ENCODE results near the gene CA4. TPM values are rescaled to one million over a fixed set of nuclear protein-coding genes. Genes with fewer than 3 reads are reported as not detected.
"Not testable (repeated sequence)": the region's sequence is repeated elsewhere in the genome, so short reads cannot be mapped to it uniquely, and the experiment has no call there.

Gene CA4
- total RNA-seq, 4 donors from 2014 or later, result 2.1 to 8.3 (median 4.3) TPM

DNA sequence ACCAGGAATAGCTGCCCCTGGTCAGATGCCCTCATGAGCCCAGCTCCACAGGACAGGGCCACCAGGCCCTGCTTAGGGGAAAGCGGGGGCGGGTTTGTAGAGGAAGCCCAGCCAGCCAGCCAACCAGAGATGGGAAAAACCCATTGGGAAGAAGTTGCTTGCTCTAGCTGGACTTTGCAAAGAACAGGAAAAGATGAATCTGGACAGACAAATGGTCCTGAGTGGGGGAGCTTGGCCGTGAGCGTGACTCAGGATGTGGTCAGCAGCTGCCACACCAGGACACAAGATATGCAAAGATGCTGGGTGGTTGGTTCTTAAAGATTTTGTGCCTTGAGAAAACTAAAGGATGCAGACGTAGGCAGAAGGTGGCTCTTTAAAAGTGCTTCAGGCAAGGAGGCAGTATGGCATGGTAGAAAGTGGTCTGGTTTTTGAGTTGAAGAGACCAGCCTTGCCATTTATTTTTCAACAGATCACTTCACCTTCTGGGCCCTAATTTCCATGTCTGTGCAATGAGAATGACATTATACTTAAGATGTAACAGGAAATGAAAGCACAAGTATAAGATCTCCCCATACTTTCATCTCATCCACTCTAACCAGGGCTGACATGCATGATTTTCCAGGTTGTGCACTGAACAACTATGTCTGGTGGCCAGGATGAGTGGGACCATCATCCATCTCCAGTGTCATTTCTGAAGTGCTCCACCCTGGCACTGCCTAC lies 43.3 kb upstream of the CA4 start:
- DNase-seq (ENCODE audit: extremely low spot score), result no peak
- TF ChIP-seq, protein P1, sequence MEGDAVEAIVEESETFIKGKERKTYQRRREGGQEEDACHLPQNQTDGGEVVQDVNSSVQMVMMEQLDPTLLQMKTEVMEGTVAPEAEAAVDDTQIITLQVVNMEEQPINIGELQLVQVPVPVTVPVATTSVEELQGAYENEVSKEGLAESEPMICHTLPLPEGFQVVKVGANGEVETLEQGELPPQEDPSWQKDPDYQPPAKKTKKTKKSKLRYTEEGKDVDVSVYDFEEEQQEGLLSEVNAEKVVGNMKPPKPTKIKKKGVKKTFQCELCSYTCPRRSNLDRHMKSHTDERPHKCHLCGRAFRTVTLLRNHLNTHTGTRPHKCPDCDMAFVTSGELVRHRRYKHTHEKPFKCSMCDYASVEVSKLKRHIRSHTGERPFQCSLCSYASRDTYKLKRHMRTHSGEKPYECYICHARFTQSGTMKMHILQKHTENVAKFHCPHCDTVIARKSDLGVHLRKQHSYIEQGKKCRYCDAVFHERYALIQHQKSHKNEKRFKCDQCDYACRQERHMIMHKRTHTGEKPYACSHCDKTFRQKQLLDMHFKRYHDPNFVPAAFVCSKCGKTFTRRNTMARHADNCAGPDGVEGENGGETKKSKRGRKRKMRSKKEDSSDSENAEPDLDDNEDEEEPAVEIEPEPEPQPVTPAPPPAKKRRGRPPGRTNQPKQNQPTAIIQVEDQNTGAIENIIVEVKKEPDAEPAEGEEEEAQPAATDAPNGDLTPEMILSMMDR (IDR thresholded peaks at IDR 0.05), result no peak
- TF ChIP-seq POLR2A (IDR thresholded peaks at IDR 0.05; ENCODE audit: low read depth), result no peak
- TF ChIP-seq EP300 (IDR thresholded peaks at IDR 0.05), result no peak
- TF ChIP-seq POLR2AphosphoS5 (IDR thresholded peaks at IDR 0.05), result no peak
- Histone ChIP-seq H3K27me3 (no peaks in the 10 kb centered on the region), H3K36me3 (no peaks in the 10 kb centered on the region), H3K27ac (replicated peaks in 1 of 4) (no peak overlapping the region), H3K4me3 (no peak overlapping the region), H3K9me3 (no peaks in the 10 kb centered on the region), H3K4me1 (peaks cover 0 to 12% (median 5%) of the 10 kb centered on the region in 4 donors)
- 90% methylated on average over 5 of the region's 5 CpGs for WGBS
- intact Hi-C loops (cut with DNase I), result loop anchor here (10.0 kb wide), 1 partner anchor 328 kb away; no protein-coding TSS in a partner anchor

DNA sequence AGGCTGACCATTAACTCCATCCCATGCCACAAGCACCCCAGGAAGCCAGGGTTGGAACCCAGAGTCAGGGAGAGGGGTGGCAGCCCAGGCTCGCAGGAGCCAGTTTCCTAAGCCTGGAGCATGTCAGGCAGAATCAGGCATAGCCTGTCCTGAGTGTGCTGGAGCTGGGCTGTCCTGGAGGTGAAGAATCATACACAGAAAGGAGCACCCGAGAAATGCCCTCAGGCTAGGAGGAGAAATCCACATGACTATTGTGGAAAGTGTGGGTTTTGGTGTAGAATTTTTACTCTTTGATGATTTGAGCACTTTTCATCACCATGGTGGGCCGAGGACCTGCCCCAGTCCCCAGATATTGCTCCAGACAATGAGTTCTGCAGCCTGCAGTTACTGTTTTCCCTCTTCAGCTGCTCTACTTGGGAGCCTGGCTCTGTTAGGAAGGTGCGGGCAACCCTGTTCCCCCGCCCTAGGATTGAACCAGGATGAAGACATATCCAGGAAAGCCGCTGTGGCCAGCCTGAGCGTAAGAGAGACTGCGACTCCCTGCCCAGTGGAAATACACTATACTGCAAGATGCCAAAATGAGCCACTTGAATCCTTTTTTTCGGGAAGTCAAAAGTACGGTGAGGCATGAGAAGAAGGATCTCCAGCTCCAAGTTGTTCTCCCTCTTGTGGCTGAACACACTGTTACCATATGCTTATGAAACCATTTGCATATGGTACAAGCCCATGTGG lies 42.1 kb upstream of the CA4 start:
- Histone ChIP-seq H3K4me1 (peaks cover 0 to 6% (median 2%) of the 10 kb centered on the region in 4 donors), H3K9me3 (no peaks in the 10 kb centered on the region), H3K4me3 (no peak overlapping the region), H3K27ac (replicated peaks in 1 of 4) (no peak overlapping the region), H3K27me3 (no peaks in the 10 kb centered on the region), H3K36me3 (no peaks in the 10 kb centered on the region)
- DNase-seq (ENCODE audit: extremely low spot score), result no peak
- WGBS, result 73% methylated on average over 8 of the region's 10 CpGs
- TF ChIP-seq EP300 (IDR thresholded peaks at IDR 0.05) (no peak), POLR2A (IDR thresholded peaks at IDR 0.05; ENCODE audit: low read depth) (no peak), POLR2AphosphoS5 (IDR thresholded peaks at IDR 0.05) (no peak)
- TF ChIP-seq, protein P1 (IDR thresholded peaks at IDR 0.05), result no peak
- intact Hi-C loops (cut with DNase I), result loop anchor here (10.0 kb wide), 1 partner anchor 327 kb away; no protein-coding TSS in a partner anchor

DNA sequence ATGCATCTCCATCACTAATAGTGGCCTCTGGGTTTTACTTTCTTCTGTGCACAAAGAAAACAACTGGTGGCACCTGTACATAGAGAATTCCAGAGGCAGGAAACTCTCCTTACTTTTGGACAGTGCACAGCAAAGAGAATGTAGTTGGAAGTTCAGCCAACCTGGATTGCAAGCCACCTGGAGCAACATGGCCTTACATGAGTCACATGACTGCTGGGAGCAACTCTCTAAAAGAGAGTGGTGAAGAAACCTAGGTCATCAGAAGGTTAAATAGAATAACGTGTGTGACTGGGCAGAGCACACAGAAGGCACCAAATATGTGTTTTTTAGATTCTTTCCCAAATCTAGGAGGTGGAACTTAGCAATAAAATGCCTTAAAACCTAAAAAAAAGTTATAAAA lies 41.5 kb upstream of the CA4 start:
- not testable (repeated sequence) for H3K36me3 ChIP-seq; DNase-seq (ENCODE audit: extremely low spot score); H3K27ac ChIP-seq (replicated peaks in 1 of 4); H3K27me3 ChIP-seq; H3K9me3 ChIP-seq; H3K4me3 ChIP-seq; H3K4me1 ChIP-seq
- 64% methylated on average over 1 of the region's 1 CpG for WGBS
- intact Hi-C loops (cut with DNase I), result loop anchor here (10.0 kb wide), 1 partner anchor 326 kb away; no protein-coding TSS in a partner anchor

DNA sequence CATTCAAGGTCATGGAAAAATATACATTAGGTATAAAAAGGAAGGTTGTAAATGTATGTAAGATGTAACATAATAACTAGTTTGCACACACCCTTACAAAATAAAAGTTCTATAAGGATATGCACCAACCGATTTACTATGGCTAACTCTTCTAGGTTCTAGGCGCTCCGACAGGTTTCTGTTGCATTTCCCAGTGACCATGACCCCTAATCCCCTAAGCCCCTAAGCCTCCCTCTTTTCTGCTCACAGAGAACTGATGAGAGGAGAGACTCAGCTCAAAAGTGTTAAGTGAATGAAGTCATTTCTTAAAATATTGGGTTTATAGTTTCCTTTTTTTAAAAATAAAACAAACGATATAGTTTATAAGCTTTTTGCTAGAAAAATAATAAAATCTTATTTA lies 41.1 kb upstream of the CA4 start:
- Histone ChIP-seq H3K9me3 (no peaks in the 10 kb centered on the region), H3K4me1 (no peaks in the 10 kb centered on the region), H3K27ac (replicated peaks in 1 of 4) (no peak overlapping the region), H3K4me3 (no peak overlapping the region), H3K27me3 (no peaks in the 10 kb centered on the region), H3K36me3 (no peaks in the 10 kb centered on the region)
- WGBS, result 88% methylated on average over 4 of the region's 4 CpGs
- intact Hi-C loops (cut with DNase I), result loop anchor here (10.0 kb wide), 1 partner anchor 326 kb away; no protein-coding TSS in a partner anchor
- no peak for DNase-seq (ENCODE audit: extremely low spot score)
- TF ChIP-seq POLR2A (IDR thresholded peaks at IDR 0.05; ENCODE audit: low read depth), result no peak
- TF ChIP-seq EP300 (IDR thresholded peaks at IDR 0.05), result no peak
- no peak for TF ChIP-seq POLR2AphosphoS5 (IDR thresholded peaks at IDR 0.05)
- TF ChIP-seq, protein P1 (IDR thresholded peaks at IDR 0.05), result no peak

DNA sequence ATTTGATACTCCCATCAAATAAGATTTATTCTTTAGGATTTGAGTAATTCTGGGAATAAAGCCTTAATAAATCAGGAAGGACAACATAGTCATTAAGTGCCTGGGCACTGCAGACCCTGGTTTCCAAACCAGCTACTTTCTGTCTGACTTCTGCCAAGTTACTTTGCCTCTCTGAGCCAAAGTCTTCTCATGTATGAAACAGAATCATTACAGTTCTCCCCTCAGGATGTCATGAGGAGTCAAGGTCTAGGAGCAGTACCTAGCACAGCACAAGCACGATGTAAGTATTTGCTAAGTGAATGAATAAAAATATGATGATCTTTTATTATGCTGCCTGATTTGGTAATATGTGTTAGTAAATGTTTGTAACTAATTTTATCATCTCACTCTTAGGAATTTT lies 40.6 kb upstream of the CA4 start:
- H3K27me3 ChIP-seq, result no peaks in the 10 kb centered on the region
- TF ChIP-seq, protein P1 (IDR thresholded peaks at IDR 0.05), result no peak
- TF ChIP-seq POLR2AphosphoS5 (IDR thresholded peaks at IDR 0.05) (no peak), EP300 (IDR thresholded peaks at IDR 0.05) (no peak), POLR2A (IDR thresholded peaks at IDR 0.05; ENCODE audit: low read depth) (no peak)
- no peak for DNase-seq (ENCODE audit: extremely low spot score)
- H3K9me3 ChIP-seq, result no peaks in the 10 kb centered on the region
- no peaks in the 10 kb centered on the region for H3K36me3 ChIP-seq
- no peak overlapping the region for H3K4me3 ChIP-seq
- intact Hi-C loops (cut with DNase I), result loop anchor here (10.0 kb wide), 1 partner anchor 326 kb away; no protein-coding TSS in a partner anchor
- WGBS, result 92% methylated on average over 1 of the region's 1 CpG
- no peak overlapping the region for H3K27ac ChIP-seq (replicated peaks in 1 of 4)
- no peaks in the 10 kb centered on the region for H3K4me1 ChIP-seq

Measured in esophagus muscularis mucosa (tissue), 4 donors.